SK-N-SH (cell line): Measurements from ENCODE around the gene ZFHX3.

Experiments
- EZH2phosphoT487 ChIP-seq: fragments of 200-600 bp; sonication (generic); IDR thresholded peaks from 2 replicates; pipeline ENCODE4 v1.6.1; 2017; ENCODE audit warnings: low read depth, mixed run types, mild to moderate bottlenecking, antibody characterized with exemption, moderate library complexity, borderline replicate concordance
- FOXM1 ChIP-seq: IDR thresholded peaks from 2 replicates; pipeline ENCODE4 v1.4.0; 2012; ENCODE audit warnings: low read depth, mild to moderate bottlenecking
- GATA2 ChIP-seq: sonication (generic); formaldehyde crosslinking; IDR thresholded peaks from 2 replicates; pipeline ENCODE4 v1.5.0; 2020; ENCODE audit warnings: mild to moderate bottlenecking, missing genetic modification reagents
- RAD21 ChIP-seq: IDR thresholded peaks from 2 replicates; pipeline ENCODE4 v1.6.1; 2012; ENCODE audit warnings: mild to moderate bottlenecking, low read length
- SIN3A ChIP-seq: IDR thresholded peaks from 2 replicates; pipeline ENCODE4 v1.6.1; 2012; ENCODE audit warnings: low read depth, mild to moderate bottlenecking, low read length, moderate library complexity, borderline replicate concordance
- TAF1 ChIP-seq: IDR thresholded peaks from 2 replicates; pipeline ENCODE4 v1.6.1; 2012; ENCODE audit warnings: low read depth, mild to moderate bottlenecking, low read length, moderate library complexity, borderline replicate concordance
- TF ChIP-seq, protein P1 (sequence below): fragments of 200-600 bp; sonication (generic); IDR thresholded peaks from 2 replicates; pipeline ENCODE4 v1.6.1; 2017; ENCODE audit warnings: antibody characterized with exemption, mild to moderate bottlenecking, moderate library complexity

DNA sequence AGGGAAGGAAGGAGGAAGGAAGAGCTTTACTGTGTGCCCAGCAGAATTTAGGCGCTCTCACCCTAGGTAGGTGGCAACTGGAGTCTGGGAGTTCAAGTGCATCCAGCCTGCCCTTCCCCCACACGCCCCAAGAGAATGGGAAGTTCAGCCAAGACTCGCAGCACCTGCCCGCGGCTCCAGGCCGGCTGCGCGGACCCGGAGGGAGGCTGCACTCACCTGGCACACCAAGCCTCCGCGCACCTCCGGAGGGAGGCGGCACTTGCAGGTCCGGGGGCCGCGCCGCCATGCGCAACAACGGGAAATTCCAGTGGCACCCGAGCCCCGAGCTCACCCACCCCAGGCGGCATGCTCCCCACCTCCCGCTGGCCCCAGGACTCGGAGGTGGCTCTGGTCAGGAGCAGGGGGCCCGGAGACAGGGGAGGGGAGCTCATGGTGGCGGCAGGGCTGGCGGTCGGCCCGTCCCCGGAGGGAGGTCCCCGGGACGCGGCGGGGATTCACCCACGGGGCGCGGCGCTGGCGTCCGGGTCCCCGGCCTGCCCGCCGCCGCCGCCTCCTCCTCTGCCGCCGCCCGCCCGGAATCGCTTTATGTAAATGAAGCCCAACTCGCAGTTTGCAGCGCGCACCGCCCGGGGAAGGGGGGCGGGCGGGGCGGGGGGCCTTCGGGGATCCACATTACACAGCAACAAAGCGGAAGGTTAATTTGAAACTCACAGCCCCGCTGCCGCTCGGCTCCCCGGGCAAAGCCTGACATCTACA lies at the start of gene ZFHX3:
- TF ChIP-seq TAF1 (no peak), RAD21 (peak; percentile 47), SIN3A (no peak), GATA2 (no peak), FOXM1 (no peak), EZH2phosphoT487 (no peak)
- TF ChIP-seq, protein P1, sequence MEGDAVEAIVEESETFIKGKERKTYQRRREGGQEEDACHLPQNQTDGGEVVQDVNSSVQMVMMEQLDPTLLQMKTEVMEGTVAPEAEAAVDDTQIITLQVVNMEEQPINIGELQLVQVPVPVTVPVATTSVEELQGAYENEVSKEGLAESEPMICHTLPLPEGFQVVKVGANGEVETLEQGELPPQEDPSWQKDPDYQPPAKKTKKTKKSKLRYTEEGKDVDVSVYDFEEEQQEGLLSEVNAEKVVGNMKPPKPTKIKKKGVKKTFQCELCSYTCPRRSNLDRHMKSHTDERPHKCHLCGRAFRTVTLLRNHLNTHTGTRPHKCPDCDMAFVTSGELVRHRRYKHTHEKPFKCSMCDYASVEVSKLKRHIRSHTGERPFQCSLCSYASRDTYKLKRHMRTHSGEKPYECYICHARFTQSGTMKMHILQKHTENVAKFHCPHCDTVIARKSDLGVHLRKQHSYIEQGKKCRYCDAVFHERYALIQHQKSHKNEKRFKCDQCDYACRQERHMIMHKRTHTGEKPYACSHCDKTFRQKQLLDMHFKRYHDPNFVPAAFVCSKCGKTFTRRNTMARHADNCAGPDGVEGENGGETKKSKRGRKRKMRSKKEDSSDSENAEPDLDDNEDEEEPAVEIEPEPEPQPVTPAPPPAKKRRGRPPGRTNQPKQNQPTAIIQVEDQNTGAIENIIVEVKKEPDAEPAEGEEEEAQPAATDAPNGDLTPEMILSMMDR, result no peak
